ENCODE data around the gene ADARB1.

The ADARB1 gene

GRCh38 chr21:45258466-45258865 lies 184.1 kb downstream of the ADARB1 start:
- DNase-seq, result no peak

GRCh38 chr21:45259206-45259840 lies 184.9 kb downstream of the ADARB1 start:
- DNase-seq, result no peak

- no peak for DNase-seq
Measured at GRCh38 chr21:45260191-45260825, 185.9 kb downstream of the ADARB1 start.

- no peak for DNase-seq
Measured at GRCh38 chr21:45261093-45261492, 186.7 kb downstream of the ADARB1 start.

GRCh38 chr21:45262041-45262581 lies 187.7 kb downstream of the ADARB1 start:
- no peak for DNase-seq

- no peak for DNase-seq
Measured at GRCh38 chr21:45262616-45263015, 188.2 kb downstream of the ADARB1 start.

- no peak for DNase-seq
Measured at GRCh38 chr21:45263534-45263933, 189.2 kb downstream of the ADARB1 start.

GRCh38 chr21:45264146-45264911 lies 189.9 kb downstream of the ADARB1 start:
- no peak for DNase-seq

GRCh38 chr21:45264912-45265515 lies 190.6 kb downstream of the ADARB1 start:
- DNase-seq, result no peak

- no peak for DNase-seq
Measured at GRCh38 chr21:45265721-45266517, 191.5 kb downstream of the ADARB1 start.

- no peak for DNase-seq
Measured at GRCh38 chr21:45266518-45267389, 192.4 kb downstream of the ADARB1 start.

- DNase-seq, result no peak
Measured at GRCh38 chr21:45267390-45267760, 193.0 kb downstream of the ADARB1 start.

- no peak for DNase-seq
Measured at GRCh38 chr21:45269861-45270260, 195.5 kb downstream of the ADARB1 start.

GRCh38 chr21:45270306-45270821 lies 196.0 kb downstream of the ADARB1 start:
- no peak for DNase-seq

All from NCI-H1092 treated with DMSO at 0.1 percent for 48 hours (cell line).